ENCODE results near the gene FMNL2. TPM values are rescaled to one million over a fixed set of nuclear protein-coding genes. Genes with fewer than 3 reads are reported as not detected.

The FMNL2 gene
- total RNA-seq, 1 experiment from 2014 or later, result 28.1 TPM

- RAD21 ChIA-PET (ENCODE audit: low non-redundant PET in 1 of 2, low total read pairs in 2 of 2, uncharacterized antibody in 2 of 2, unreplicated experiment in 2 of 2), result no interaction called here
- no peaks in the 10 kb centered on the region; the same call in 1 of the 2 replicates for H4K20me1 ChIP-seq (ENCODE audit: insufficient read depth)
- no peaks in the 10 kb centered on the region for H3K36me3 ChIP-seq (ENCODE audit: control insufficient read depth in 1 of 2, insufficient read depth in 2 of 2, low read length in 2 of 2)
- ATAC-seq (no peak), DNase-seq (ENCODE audit: low read depth, low spot score) (no peak)
- no peak overlapping the region for H3K27ac ChIP-seq (ENCODE audit: low read depth, low read length)
- peaks cover 0 to 4% of the 10 kb centered on the region in 2 experiments; a peak in 1 of 4 replicates for H3K4me1 ChIP-seq (ENCODE audit: control insufficient read depth in 1 of 2, insufficient read depth in 2 of 2, low read length in 2 of 2)
- BruUV-seq (replicated peaks), result no TSS peak
- CTCF ChIA-PET, result no interaction called here
- no peak overlapping the region for H3K9ac ChIP-seq (ENCODE audit: low read length)
- H3K4me2 ChIP-seq (ENCODE audit: low read length), result no peak overlapping the region
- POLR2A ChIA-PET, result no interaction called here
- H3K9me2 ChIP-seq (ENCODE audit: insufficient read depth), result no peaks in the 10 kb centered on the region
- no peaks in the 10 kb centered on the region for H3K79me2 ChIP-seq (ENCODE audit: insufficient read depth, low read length)
- no peak overlapping the region for H3K4me3 ChIP-seq (replicated peaks in 1 of 2; ENCODE audit: low read depth in 1 of 2, low read length in 2 of 2)
- H2AFZ ChIP-seq (ENCODE audit: low read depth, low read length, poor library complexity, severe bottlenecking), result no peak overlapping the region
- no peaks in the 10 kb centered on the region for H3K27me3 ChIP-seq (ENCODE audit: insufficient read depth, low read length)
- H3K9me3 ChIP-seq (ENCODE audit: control insufficient read depth in 1 of 2, insufficient read depth in 1 of 2, low read depth in 1 of 2, low read length in 2 of 2), result no peaks in the 10 kb centered on the region
- intact Hi-C loops (cut with micrococcal nuclease), result no loop called here
- no peak for TF ChIP-seq JUND (IDR thresholded peaks at IDR 0.05)
- TF ChIP-seq, protein P1, sequence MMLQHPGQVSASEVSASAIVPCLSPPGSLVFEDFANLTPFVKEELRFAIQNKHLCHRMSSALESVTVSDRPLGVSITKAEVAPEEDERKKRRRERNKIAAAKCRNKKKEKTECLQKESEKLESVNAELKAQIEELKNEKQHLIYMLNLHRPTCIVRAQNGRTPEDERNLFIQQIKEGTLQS (IDR thresholded peaks at IDR 0.05), result no peak
- TF ChIP-seq POLR2A (IDR thresholded peaks at IDR 0.05; ENCODE audit: borderline replicate concordance, extremely low read depth, insufficient read depth, insufficient read length), result no peak
- no peak for TF ChIP-seq ZFX (IDR thresholded peaks at IDR 0.05)
- TF ChIP-seq ELF1 (IDR thresholded peaks at IDR 0.05; ENCODE audit: borderline replicate concordance, low read depth), result no peak
- TF ChIP-seq EZH2 (IDR thresholded peaks at IDR 0.05), result no peak
- TF ChIP-seq FOSL1 (IDR thresholded peaks at IDR 0.05; ENCODE audit: low read depth), result no peak
- no peak for TF ChIP-seq YY1 (IDR thresholded peaks at IDR 0.05; ENCODE audit: extremely low read depth, insufficient replicate concordance, low read depth, low read length)
- no peak for TF ChIP-seq RAD21 (IDR thresholded peaks at IDR 0.05; ENCODE audit: low read depth)
- TF ChIP-seq SP1 (IDR thresholded peaks at IDR 0.05; ENCODE audit: low read depth), result no peak
- TF ChIP-seq, protein P2, sequence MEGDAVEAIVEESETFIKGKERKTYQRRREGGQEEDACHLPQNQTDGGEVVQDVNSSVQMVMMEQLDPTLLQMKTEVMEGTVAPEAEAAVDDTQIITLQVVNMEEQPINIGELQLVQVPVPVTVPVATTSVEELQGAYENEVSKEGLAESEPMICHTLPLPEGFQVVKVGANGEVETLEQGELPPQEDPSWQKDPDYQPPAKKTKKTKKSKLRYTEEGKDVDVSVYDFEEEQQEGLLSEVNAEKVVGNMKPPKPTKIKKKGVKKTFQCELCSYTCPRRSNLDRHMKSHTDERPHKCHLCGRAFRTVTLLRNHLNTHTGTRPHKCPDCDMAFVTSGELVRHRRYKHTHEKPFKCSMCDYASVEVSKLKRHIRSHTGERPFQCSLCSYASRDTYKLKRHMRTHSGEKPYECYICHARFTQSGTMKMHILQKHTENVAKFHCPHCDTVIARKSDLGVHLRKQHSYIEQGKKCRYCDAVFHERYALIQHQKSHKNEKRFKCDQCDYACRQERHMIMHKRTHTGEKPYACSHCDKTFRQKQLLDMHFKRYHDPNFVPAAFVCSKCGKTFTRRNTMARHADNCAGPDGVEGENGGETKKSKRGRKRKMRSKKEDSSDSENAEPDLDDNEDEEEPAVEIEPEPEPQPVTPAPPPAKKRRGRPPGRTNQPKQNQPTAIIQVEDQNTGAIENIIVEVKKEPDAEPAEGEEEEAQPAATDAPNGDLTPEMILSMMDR (IDR thresholded peaks at IDR 0.05 in 2 of 3, conservative IDR thresholded peaks at IDR 0.05 in 1 of 3; ENCODE audit: borderline replicate concordance in 1 of 3, insufficient read depth in 1 of 3, low read depth in 2 of 3, low read length in 2 of 3), result no peak
- TF ChIP-seq EGR1 (IDR thresholded peaks at IDR 0.05; ENCODE audit: low read depth), result no peak
- no peak for TF ChIP-seq CBX3 (IDR thresholded peaks at IDR 0.05; ENCODE audit: low read depth)
- no peak for TF ChIP-seq ZNF274 (IDR thresholded peaks at IDR 0.05; ENCODE audit: low read depth, low read length)
- no peak for TF ChIP-seq SRF (IDR thresholded peaks at IDR 0.05; ENCODE audit: low read depth)
- TF ChIP-seq SIN3A (IDR thresholded peaks at IDR 0.05; ENCODE audit: low read depth), result no peak
- TF ChIP-seq EZH2phosphoT487 (IDR thresholded peaks at IDR 0.05; ENCODE audit: borderline replicate concordance), result no peak
- no peak for TF ChIP-seq REST (IDR thresholded peaks at IDR 0.05; ENCODE audit: low read depth)
- no peak for TF ChIP-seq CEBPB (IDR thresholded peaks at IDR 0.05; ENCODE audit: low read depth)
These were observed 274.2 kb downstream of the FMNL2 start for GRCh38 chr2:152609154-152609553.

All from HCT116 (cell line).